Fibroblast of skin of scalp (primary cell): ENCODE data around the gene DKK3.

Experiments
- DNase-seq: peaks from one replicate; pipeline ENCODE4 v3.0.0-alpha.2; 2013

DKK3 gene

DNA sequence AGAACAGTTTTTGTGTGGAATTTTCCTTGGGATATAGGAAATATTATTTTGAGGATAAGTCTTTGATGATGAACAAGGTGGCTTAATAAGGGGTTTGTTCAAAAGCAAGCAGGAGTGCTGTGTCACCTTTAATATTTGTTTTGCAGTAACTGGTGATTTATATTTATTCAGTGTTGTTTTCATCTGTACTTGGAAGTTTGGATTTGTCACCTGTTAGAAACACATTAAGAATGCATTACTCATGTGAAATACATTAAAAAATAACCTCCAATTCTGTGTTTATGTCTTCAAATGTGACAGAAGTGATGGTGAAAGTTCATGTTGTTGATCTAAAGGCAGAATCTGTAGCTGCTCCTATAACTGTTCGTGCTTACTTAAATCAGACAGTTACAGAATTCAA, 70.5 kb downstream of the DKK3 start:
- no peak for DNase-seq

- DNase-seq = no peak
Measured at GRCh38 chr11:11937433-11937832, 71.0 kb downstream of the DKK3 start.

DNA sequence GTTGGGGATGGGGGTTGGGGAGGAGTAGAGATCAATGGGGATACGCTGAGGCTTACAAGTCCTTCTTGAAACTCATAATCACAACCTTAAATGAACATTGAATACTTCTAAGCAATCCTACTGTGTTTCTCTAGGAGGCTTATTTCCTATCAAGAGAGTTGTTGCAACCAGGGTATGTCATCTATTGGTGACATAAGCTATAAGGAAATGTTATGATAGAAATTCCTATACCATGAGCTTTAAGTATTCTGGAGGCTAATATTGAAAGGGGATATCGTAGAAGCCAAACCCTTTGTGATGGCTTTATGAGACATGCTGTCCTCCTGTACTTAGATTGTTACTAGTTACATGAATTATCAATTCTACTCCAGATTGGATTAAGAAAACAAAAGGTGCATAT, 72.9 kb downstream of the DKK3 start:
- peak; percentile 73 for DNase-seq

DNA sequence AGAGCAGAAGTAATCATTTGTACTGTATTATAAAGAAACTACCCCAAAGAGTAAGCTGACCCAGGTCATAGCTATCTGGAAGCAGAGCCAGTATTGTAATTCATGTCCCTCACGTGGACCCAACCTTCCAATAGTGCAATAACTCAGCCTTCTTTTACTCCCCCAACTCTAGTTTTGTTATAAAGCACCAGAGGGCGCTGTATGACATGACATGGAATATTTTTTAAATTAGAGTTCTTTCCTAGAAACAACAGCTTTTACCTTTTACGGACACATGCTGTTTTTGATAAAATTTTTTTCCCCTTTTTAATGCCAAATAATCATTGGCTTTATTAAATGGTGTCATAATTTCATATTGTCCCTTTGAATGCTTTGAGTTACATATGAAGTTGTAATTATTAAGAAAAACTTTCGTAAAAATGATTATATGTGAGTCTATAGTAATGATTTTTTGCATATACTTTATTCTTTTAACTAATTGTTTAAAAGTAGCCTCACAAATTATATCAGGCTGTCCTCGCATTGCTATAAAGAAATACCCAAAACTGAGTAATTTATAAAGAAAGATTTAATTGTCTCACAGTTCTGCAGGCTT, 76.9 kb downstream of the DKK3 start:
- peak; percentile 76 for DNase-seq

- DNase-seq = no peak
Measured at GRCh38 chr11:11929920-11930319, 78.5 kb downstream of the DKK3 start.

DNA sequence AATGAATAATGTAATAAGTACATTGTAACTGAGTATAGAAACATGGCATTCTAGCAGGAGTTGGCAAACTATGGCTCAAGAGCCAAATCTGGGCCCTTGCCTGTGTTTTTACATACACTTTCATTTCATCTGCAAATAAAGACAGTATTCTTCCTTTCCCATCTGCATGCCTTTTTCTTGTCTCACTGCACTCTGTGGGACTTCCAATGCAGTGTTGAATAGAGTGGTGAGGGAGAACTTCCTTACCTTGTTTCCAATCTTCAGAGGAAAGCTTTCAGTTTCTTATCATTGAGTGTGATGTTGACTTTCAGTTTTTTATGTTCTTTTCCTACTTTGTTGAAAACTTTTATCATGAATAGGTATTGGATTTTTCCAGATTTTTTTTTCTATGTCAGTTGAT, 84.6 kb downstream of the DKK3 start:
- no peak for DNase-seq

- DNase-seq = peak; percentile 85
Measured at GRCh38 chr11:11916981-11917399, 91.4 kb downstream of the DKK3 start.

DNA sequence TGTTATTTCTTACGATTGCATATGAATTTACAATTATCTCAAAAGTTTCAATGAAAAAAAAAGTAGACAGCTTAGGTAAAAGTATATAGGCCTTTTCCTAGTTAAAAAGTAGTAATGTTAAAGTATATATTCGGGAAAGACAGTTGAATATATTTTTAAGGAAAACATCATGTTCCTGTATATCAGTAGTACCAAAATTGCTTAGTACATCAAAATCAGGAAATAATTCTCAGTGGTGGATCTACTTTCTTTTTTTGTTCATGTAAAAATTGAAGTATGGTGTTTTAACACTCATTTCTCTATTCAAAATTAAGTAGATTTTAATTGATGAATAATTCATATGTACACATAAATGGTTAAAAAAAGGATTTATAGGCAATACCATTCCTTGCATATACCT, 92.8 kb downstream of the DKK3 start:
- DNase-seq = no peak

DNA sequence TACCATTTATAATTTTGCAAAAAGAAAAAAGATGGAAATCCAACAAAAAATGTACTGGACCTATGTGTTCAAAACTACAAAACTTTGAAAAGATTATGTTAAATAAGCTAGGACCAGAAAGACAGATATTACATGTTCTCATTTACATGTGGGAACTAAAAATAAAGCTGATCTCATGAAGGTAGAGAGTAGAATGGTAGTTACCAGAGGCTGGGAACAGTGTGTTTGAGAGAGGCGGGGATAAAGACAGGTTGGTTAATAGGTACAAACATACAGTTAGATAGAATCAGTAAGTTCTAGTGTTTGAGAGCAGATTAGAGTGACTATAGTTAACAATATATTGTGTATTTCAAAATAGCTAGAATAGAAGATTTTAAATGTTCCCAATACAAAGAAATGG, 95.0 kb downstream of the DKK3 start:
- no peak for DNase-seq
